MCF 10A (cell line): ENCODE data around the gene INAFM2. TPM values are rescaled to one million over a fixed set of nuclear protein-coding genes. Genes with fewer than 3 reads are reported as not detected.

Experiments
- BruUV-seq: library from RNA; stranded (reverse); fragments of 400-500 nt; replicated peaks from 2 replicates; lab custom pipeline; 2021; lab: Mats Ljungman, UMichigan
- CTCF ChIA-PET: fragments of 300-600 bp; sonication (Branson Sonifier 250); formaldehyde crosslinking; extraction: SDS; loops from one replicate; lab custom pipeline; 2021; ENCODE audit warnings: antibody characterized with exemption, inconsistent platforms; lab: Yijun Ruan, JAX
- POLR2A ChIA-PET: fragments of 300-600, 350-650 bp; sonication (Branson Sonifier 250); formaldehyde crosslinking; extraction: SDS; loops from one replicate; lab custom pipeline; 2020; ENCODE audit warnings: antibody characterized with exemption, inconsistent platforms; lab: Yijun Ruan, JAX
- DNase-seq: peaks from one replicate; pipeline ENCODE4 v3.0.0-alpha.2; 2018; ENCODE audit not compliant: unreplicated experiment
- H3K27ac Mint-ChIP-seq: one replicate; pipeline ENCODE4 v1.8.0; 2022; ENCODE audit warnings: mild to moderate bottlenecking, low read depth, mixed read lengths; ENCODE audit not compliant: unreplicated experiment
- H3K27me3 Mint-ChIP-seq: one replicate; pipeline ENCODE4 v1.8.0; 2022; ENCODE audit warnings: mixed read lengths; ENCODE audit not compliant: insufficient read depth, unreplicated experiment
- H3K36me3 Mint-ChIP-seq: one replicate; pipeline ENCODE4 v1.8.0; 2022; ENCODE audit warnings: mild to moderate bottlenecking, moderate library complexity, mixed read lengths; ENCODE audit not compliant: insufficient read depth, unreplicated experiment
- H3K4me1 Mint-ChIP-seq: one replicate; pipeline ENCODE4 v1.8.0; 2022; ENCODE audit warnings: mixed read lengths; ENCODE audit not compliant: insufficient read depth, unreplicated experiment
- H3K4me3 Mint-ChIP-seq: one replicate; pipeline ENCODE4 v1.8.0; 2022; ENCODE audit warnings: mild to moderate bottlenecking, moderate library complexity, mixed read lengths; ENCODE audit not compliant: unreplicated experiment
- H3K9me3 Mint-ChIP-seq: one replicate; pipeline ENCODE4 v1.8.0; 2022; ENCODE audit warnings: mixed read lengths; ENCODE audit not compliant: unreplicated experiment
- CTCF ChIP-seq: fragments of 200-600 bp; IDR thresholded peaks from one replicate; pipeline ENCODE4 v1.8.0; 2022; ENCODE audit warnings: antibody characterized with exemption, mild to moderate bottlenecking; ENCODE audit not compliant: unreplicated experiment
- intact Hi-C: fragments of 100-400 bp; cut with micrococcal nuclease; formaldehyde crosslinking; loops from 2 replicates; pipeline ENCODE4 v1.14.1; 2022
- total RNA-seq: library from RNA; stranded (reverse); gene quantifications from 2 replicates; pipeline ENCODE4 v1.2.3, GENCODE V29; 2022

Gene INAFM2
- total RNA-seq, 1 experiment from 2014 or later = 15.7 TPM

- H3K27ac Mint-ChIP-seq = no peak overlapping the region
- no peaks in the 10 kb centered on the region for H3K27me3 Mint-ChIP-seq
- BruUV-seq = no TSS peak
- H3K9me3 Mint-ChIP-seq = no peaks in the 10 kb centered on the region
- no peak overlapping the region for H3K4me3 Mint-ChIP-seq
- no peaks in the 10 kb centered on the region for H3K36me3 Mint-ChIP-seq
- H3K4me1 Mint-ChIP-seq = peaks cover 30% of the 10 kb centered on the region
- POLR2A ChIA-PET = interaction anchor here (0.6 kb wide), 1 partner anchor 286 kb away, joined by 3 read pairs; no protein-coding TSS in a partner anchor
- CTCF ChIA-PET = interaction anchor here (0.7 to 7.6 kb wide), 8 partner anchors 18 to 129 kb away, joined by 3 to 112 read pairs (median 6); partner anchors contain the start of gene INAFM2
- DNase-seq = no peak
- intact Hi-C loops = no loop called here
- no peak for TF ChIP-seq CTCF
These were observed 23.4 kb downstream of the INAFM2 start for GRCh38 chr15:40346579-40347558.

GRCh38 chr15:40347559-40348473, 24.3 kb downstream of the INAFM2 start:
- POLR2A ChIA-PET = no interaction called here
- TF ChIP-seq CTCF = no peak
- CTCF ChIA-PET = interaction anchor here (0.6 to 1.8 kb wide), 4 partner anchors 16 to 130 kb away, joined by 3 to 5 read pairs (median 4); no protein-coding TSS in a partner anchor
- intact Hi-C loops = no loop called here
- no peaks in the 10 kb centered on the region for H3K36me3 Mint-ChIP-seq
- no peak overlapping the region for H3K4me3 Mint-ChIP-seq
- no peak overlapping the region for H3K27ac Mint-ChIP-seq
- peaks cover 28% of the 10 kb centered on the region for H3K4me1 Mint-ChIP-seq
- H3K27me3 Mint-ChIP-seq = no peaks in the 10 kb centered on the region
- no peak for DNase-seq
- no TSS peak for BruUV-seq
- H3K9me3 Mint-ChIP-seq = no peaks in the 10 kb centered on the region

GRCh38 chr15:40348474-40348870, 25.0 kb downstream of the INAFM2 start:
- Mint-ChIP-seq H3K27ac (no peak overlapping the region), H3K4me3 (no peak overlapping the region), H3K27me3 (no peaks in the 10 kb centered on the region), H3K4me1 (peaks cover 22% of the 10 kb centered on the region), H3K36me3 (no peaks in the 10 kb centered on the region), H3K9me3 (no peaks in the 10 kb centered on the region)
- DNase-seq = no peak
- ChIA-PET POLR2A (no interaction called here), CTCF (interaction anchor here (0.6 to 1.8 kb wide), 4 partner anchors 17 to 131 kb away, joined by 3 to 5 read pairs (median 4); no protein-coding TSS in a partner anchor)
- BruUV-seq = no TSS peak
- no peak for TF ChIP-seq CTCF
- intact Hi-C loops = no loop called here
